Psoas muscle (tissue), 8 donors: Measurements from ENCODE around the gene OR2AG1. TPM values are rescaled to one million over a fixed set of nuclear protein-coding genes. Genes with fewer than 3 reads are reported as not detected.

Experiments used
- ATAC-seq, 4 donors: fragments of 200-7000 bp; cut with Tn5 transposase; one replicate each; pipeline ENCODE4 v1.9.1; 2020; ENCODE audit warnings: moderate library complexity in 3 of 4, mild to moderate bottlenecking in 2 of 4
- DNase-seq, 2 donors: peaks; one replicate each; pipeline ENCODE4 v3.0.0-alpha.2; 2020
- H3K27ac ChIP-seq: fragments of 200-600 bp; one replicate; pipeline ENCODE4 v1.8.0; 2022
- H3K27me3 ChIP-seq, 3 donors: fragments of 200-600 bp in 1 of 3; one replicate each; pipeline versions ENCODE4 v1.6.1 to v1.8.0; 2013 to 2022; ENCODE audit warnings: low read length in 2 of 3, mild to moderate bottlenecking in 2 of 3, moderate library complexity in 1 of 3; ENCODE audit not compliant: insufficient read depth in 3 of 3
- H3K36me3 ChIP-seq, 2 donors: fragments of 200-600 bp in 1 of 2; one replicate each; pipeline versions ENCODE4 v1.6.1 to v1.8.0; 2013 to 2022; ENCODE audit warnings: low read depth in 1 of 2, mild to moderate bottlenecking in 1 of 2, moderate library complexity in 1 of 2; ENCODE audit not compliant: insufficient read depth in 1 of 2
- H3K4me1 ChIP-seq: fragments of 200-600 bp; one replicate; pipeline ENCODE4 v1.8.0; 2022
- H3K4me3 ChIP-seq: fragments of 200-600 bp; one replicate; pipeline ENCODE4 v1.8.0; 2022; ENCODE audit warnings: mild to moderate bottlenecking
- H3K9me3 ChIP-seq: fragments of 200-600 bp; one replicate; pipeline ENCODE4 v1.8.0; 2022
- WGBS, 3 donors: extraction: QIAGEN DNeasy Blood & Tissue Kit; methylation state at CpG; one replicate each; pipeline versions ENCODE4 v1.1.6 to v1.1.7; 2013; 5-methylcytosine and 5-hydroxymethylcytosine counted together
- intact Hi-C, 2 donors: fragments of 100-400 bp; cut with DNase I; formaldehyde crosslinking; loops; one replicate each; pipeline versions ENCODE4 v1.11.0 to v1.14.2; 2022
- polyA plus RNA-seq, 3 donors: library from polyadenylated mRNA; stranded (reverse); fragments of 200-250 nt; gene quantifications; one replicate each; pipeline ENCODE4 v1.2.3, GENCODE V29; 2013
- total RNA-seq, 4 donors: library from RNA; stranded (reverse); fragmentation: NEBNext Ultra II Directional in 2 of 4; extraction: Animal tissue kit (Norgen Biotek cat#: 25700) in 2 of 4; gene quantifications; one replicate each; pipeline versions ENCODE4 v1.2.1 to v1.2.4, GENCODE V29; 2021 to 2023
- TF ChIP-seq, protein P1 (sequence below): fragments of 200-600 bp; IDR thresholded peaks from one replicate; pipeline ENCODE4 v1.8.0; 2022; ENCODE audit warnings: antibody characterized with exemption
- donor health status: healthy with polysubstance abuse.
- donor health status: DM: no; HTN: no; CAD: no; lungs with moderate emphysema.
- donor health status: Bipolar disorder and iron deficiency.
- donor health status: healthy.
- donor health status: DM: yes; HTN: yes; CAD: no.
- donor health status: DM: no; HTN: no; CAD: no.
- donor health status: DM: no; HTN: no; CAD: no.
- donor health status: DM: yes; HTN: yes; CAD: no.

Gene OR2AG1
- total and polyA plus RNA-seq, 7 donors: not detected

DNA sequence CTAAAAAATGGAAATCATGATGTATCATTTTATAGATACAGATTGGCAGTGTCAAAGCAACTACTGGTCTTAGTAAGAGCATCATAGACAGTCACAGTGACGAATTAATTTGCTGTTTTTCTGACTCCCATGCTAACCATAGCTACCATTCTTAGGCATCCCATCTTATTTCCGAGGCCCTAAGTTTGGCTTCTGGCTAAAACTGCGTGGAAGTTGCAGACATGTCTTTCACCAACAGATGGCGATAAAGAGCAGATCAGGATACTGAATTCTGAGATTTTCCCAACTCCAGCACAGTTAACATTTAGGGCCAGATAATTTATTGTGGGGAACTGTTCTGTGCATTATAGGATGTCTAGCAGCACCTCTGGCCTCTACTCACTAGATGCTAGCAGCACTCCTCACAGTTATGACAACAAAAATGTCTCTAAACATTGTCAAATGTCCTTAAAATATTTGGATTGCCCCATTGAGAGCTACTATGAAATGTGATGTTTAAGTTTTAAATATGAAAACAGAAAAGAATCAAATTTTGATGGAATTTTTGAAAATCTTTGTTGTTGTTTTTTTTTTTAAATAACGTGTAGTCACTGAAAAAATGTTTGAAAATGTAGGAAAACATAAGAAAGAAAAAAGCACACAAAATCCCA lies 27.4 kb upstream of the OR2AG1 start:
- DNase-seq: no peak

DNA sequence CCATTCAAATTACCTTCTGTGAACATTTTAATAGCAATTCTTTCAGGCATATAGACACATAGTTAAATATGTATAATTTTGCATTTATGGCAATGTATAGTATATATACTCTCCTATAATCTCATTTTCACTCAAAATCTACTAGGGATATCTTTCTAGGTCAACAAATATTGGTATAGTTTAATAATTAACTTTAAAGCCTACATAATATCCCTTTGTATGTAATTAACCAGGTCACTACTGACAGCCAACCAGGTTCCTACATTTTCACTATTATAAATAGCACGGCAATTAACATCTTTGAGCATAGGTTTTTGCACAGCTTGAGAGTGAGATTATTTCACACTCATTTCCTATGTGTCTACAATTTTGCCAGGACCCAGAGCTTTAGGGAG lies 26.9 kb upstream of the OR2AG1 start:
- no peaks in the 10 kb centered on the region for H3K27me3 ChIP-seq
- TF ChIP-seq, protein P1, sequence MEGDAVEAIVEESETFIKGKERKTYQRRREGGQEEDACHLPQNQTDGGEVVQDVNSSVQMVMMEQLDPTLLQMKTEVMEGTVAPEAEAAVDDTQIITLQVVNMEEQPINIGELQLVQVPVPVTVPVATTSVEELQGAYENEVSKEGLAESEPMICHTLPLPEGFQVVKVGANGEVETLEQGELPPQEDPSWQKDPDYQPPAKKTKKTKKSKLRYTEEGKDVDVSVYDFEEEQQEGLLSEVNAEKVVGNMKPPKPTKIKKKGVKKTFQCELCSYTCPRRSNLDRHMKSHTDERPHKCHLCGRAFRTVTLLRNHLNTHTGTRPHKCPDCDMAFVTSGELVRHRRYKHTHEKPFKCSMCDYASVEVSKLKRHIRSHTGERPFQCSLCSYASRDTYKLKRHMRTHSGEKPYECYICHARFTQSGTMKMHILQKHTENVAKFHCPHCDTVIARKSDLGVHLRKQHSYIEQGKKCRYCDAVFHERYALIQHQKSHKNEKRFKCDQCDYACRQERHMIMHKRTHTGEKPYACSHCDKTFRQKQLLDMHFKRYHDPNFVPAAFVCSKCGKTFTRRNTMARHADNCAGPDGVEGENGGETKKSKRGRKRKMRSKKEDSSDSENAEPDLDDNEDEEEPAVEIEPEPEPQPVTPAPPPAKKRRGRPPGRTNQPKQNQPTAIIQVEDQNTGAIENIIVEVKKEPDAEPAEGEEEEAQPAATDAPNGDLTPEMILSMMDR: no peak
- intact Hi-C loops: no loop called here
- H3K4me1 ChIP-seq: no peaks in the 10 kb centered on the region
- no peaks in the 10 kb centered on the region for H3K36me3 ChIP-seq
- H3K4me3 ChIP-seq: no peak overlapping the region
- no peak overlapping the region for H3K27ac ChIP-seq
- no peak for DNase-seq
- no peaks in the 10 kb centered on the region for H3K9me3 ChIP-seq
- WGBS, 3 donors: 89 to 96% (median 95%) methylated on average over 1 of the region's 1 CpG
- ATAC-seq: no peak

More for the DNA sequence above, 27.4 kb upstream of the OR2AG1 start:
- Histone ChIP-seq H3K27ac (no peak overlapping the region), H3K4me1 (no peaks in the 10 kb centered on the region), H3K27me3 (no peaks in the 10 kb centered on the region), H3K4me3 (no peak overlapping the region), H3K36me3 (no peaks in the 10 kb centered on the region), H3K9me3 (no peaks in the 10 kb centered on the region)
- intact Hi-C loops: no loop called here
- WGBS, 3 donors: 4 to 7% (median 7%) methylated on average over 5 of the region's 5 CpGs
- TF ChIP-seq, protein P1: peak; percentile 81
- ATAC-seq: peak in 2 of 4 donors; percentile 42 to 66

DNA sequence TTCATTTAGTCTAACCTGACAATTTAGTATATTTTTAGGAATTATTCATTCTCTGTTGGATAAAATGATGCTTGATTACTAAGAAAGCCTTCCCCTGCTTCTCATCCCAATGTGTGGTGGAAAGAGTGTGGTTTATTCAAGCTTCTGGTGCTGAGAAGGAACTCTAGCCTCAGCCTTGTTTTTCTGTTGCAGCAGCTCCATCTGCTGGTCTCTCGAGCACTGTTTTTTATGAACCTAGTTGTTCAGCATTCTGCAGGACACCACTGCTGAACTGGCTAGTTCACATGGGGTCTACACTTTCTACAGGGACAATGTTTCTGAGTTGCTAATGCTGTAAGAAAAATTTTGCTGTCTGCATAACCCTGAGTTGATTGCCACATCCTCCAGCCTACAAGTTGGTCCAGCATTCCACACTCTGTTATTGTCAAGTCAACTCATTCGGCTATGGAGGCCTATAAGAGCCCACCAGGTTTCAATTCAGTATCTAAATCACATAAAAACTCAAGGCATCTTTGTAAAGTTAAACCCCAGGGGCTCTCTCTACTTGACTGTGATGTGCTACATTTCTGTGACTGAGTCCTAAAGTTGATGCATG lies 25.4 kb upstream of the OR2AG1 start:
- Histone ChIP-seq H3K27me3 (no peaks in the 10 kb centered on the region), H3K4me3 (no peak overlapping the region), H3K36me3 (no peaks in the 10 kb centered on the region), H3K9me3 (no peaks in the 10 kb centered on the region), H3K4me1 (no peaks in the 10 kb centered on the region), H3K27ac (no peak overlapping the region)
- ATAC-seq (no peak), DNase-seq (peak in 1 of 2 donors; percentile 15)
- TF ChIP-seq, protein P1: peak; percentile 44
- intact Hi-C loops: no loop called here
- WGBS, 3 donors: 49 to 52% (median 50%) methylated on average over 2 of the region's 2 CpGs

DNA sequence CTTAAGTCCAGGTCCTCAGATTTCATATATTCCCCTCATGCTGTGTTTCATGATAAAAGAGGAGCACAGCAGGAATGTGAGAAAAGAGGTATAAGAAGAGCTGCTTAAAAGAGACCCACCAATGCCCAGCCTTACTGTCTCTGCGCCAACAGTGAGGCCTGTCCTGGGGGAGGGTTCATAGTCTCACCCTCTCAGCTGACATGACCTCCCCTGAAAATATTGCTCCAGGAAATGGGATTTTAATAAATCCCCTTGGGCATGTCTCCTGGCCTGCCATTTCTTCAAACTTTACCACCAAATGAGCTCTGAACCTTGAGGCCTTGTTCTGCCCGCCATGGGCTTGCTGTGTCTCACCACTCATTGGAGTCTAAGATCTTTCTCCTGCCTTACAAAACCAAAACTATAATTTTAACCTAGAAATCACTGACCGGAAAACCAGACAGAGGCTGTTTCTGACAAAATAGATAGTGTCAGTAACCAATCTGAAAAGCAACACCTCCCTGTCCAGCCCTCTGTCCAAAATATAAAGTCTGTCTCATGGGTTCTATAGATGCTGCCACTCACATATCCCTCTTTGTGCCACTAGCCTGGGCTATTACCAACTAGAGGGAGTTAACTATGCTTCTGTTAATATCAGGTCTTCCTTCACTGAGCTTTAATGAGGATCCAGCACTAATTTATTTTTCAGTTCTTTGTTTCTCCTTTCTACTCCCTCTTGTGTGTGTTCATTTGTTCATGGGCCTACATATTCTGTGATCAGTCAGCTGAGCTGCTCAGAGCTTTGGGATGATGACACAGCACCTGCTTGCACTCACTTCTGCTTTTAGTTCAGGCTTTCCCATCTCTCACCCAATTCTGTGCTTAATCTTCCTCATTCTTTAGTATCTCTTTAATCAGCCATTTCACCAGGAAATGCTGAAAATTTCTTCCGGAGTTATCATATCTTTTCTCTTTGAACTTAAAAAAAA lies 10.6 kb upstream of the OR2AG1 start, which contains the start of gene OR2AG2:
Gene OR2AG2 (minus strand): TSS at position 51 of the 968 bp plus-strand sequence. CDS start 3,019 bp downstream, outside the sequence.
- no peak for ATAC-seq
- no peak within 1 kb of the TSS for H3K27ac ChIP-seq
- no peaks in the 10 kb centered on the region for H3K36me3 ChIP-seq
- H3K4me3 ChIP-seq: no peak within 1 kb of the TSS
- DNase-seq: no peak
- WGBS, 3 donors: 68 to 84% (median 68%) methylated on average over 4 of the region's 4 CpGs
- H3K4me1 ChIP-seq: no peaks in the 10 kb centered on the region
- TF ChIP-seq, protein P1: no peak
- H3K9me3 ChIP-seq: no peaks in the 10 kb centered on the region
- intact Hi-C loops: no loop called here
- H3K27me3 ChIP-seq: no peaks in the 10 kb centered on the region
